A549 (cell line): ENCODE measurements around the gene LAMA1. TPM values are rescaled to one million over a fixed set of nuclear protein-coding genes. Genes with fewer than 3 reads are reported as not detected.

ENCODE experiments used
- ATAC-seq, 2 experiments: fragments of 200-7000 bp in 1 of 2; fragments of >200 bp in 1 of 2; cut with Nextera tagmentation in 1 of 2; cut with Tn5 transposase in 1 of 2; 3 replicates each; pipeline versions ENCODE4 v1.8.0 to v1.9.1; 2018 to 2020; ENCODE audit warnings: mild to moderate bottlenecking in 1 of 2, moderate library complexity in 1 of 2
- CTCF ChIA-PET: fragments of 300-600 bp; sonication (Branson Sonifier 250); formaldehyde crosslinking; extraction: SDS; loops from one replicate; lab custom pipeline; 2021; ENCODE audit warnings: antibody characterized with exemption, inconsistent platforms; lab: Yijun Ruan, JAX
- POLR2A ChIA-PET: fragments of 350-600 bp; formaldehyde crosslinking; extraction: SDS; loops from one replicate; lab custom pipeline; 2021; ENCODE audit warnings: antibody characterized with exemption, inconsistent platforms; lab: Yijun Ruan, JAX
- DNase-seq, 2 experiments: peaks; one replicate each; pipeline versions ENCODE4 v3.0.0 to v3.0.0-alpha.2; 2011 to 2016; ENCODE audit warnings: low read depth in 1 of 2, low spot score in 1 of 2
- FAIRE-seq: peaks from 2 replicates; lab custom pipeline; 2011; peaks lifted over from hg19 to GRCh38; lab: Jason Lieb, UNC
- H3K27ac ChIP-seq, 2 experiments: fragments of >200 bp; sonication (Bioruptor Twin); formaldehyde crosslinking; 3 replicates each; pipeline ENCODE4 v1.5.1; 2016 to 2017
- H3K4me1 ChIP-seq: fragments of >200 bp; sonication (Bioruptor Twin); formaldehyde crosslinking; 3 replicates; pipeline ENCODE4 v1.6.1; 2016
- H3K4me2 ChIP-seq: fragments of >200 bp; sonication (Bioruptor Twin); formaldehyde crosslinking; 3 replicates; pipeline ENCODE4 v1.6.1; 2016
- H3K4me3 ChIP-seq: fragments of >200 bp; sonication (Bioruptor Twin); formaldehyde crosslinking; 3 replicates; pipeline ENCODE4 v1.5.1; 2016
- H3K9me3 ChIP-seq: fragments of >200 bp; sonication (Bioruptor Twin); formaldehyde crosslinking; 3 replicates; pipeline ENCODE4 v1.6.1; 2016
- BCL3 ChIP-seq: fragments of >200 bp; sonication (Bioruptor Twin); formaldehyde crosslinking; IDR thresholded peaks from 3 replicates; pipeline ENCODE4 v1.6.1; 2016
- BHLHE40 ChIP-seq: IDR thresholded peaks from 2 replicates; pipeline ENCODE4 v1.6.1; 2012; ENCODE audit warnings: low read depth, low read length, inconsistent platforms
- CBX8 ChIP-seq: fragments of 200-600 bp; sonication (generic); IDR thresholded peaks from 2 replicates; pipeline ENCODE4 v1.6.1; 2016
- CHD4 ChIP-seq: fragments of 200-600 bp; sonication (generic); IDR thresholded peaks from 2 replicates; pipeline ENCODE4 v1.6.1; 2016; ENCODE audit warnings: antibody characterized with exemption, mild to moderate bottlenecking, borderline replicate concordance
- EHMT2 ChIP-seq: fragments of 200-600 bp; sonication (generic); IDR thresholded peaks from 2 replicates; pipeline ENCODE4 v1.6.1; 2016; ENCODE audit warnings: antibody characterized with exemption, low read depth, mild to moderate bottlenecking, moderate library complexity
- ELK1 ChIP-seq: fragments of 150-350 bp; IDR thresholded peaks from 2 replicates; pipeline ENCODE4 v1.6.1; 2014; ENCODE audit warnings: low read depth, mild to moderate bottlenecking, low read length
- EP300 ChIP-seq, 2 experiments: fragments of >200 bp; sonication (Bioruptor Twin); formaldehyde crosslinking; IDR thresholded peaks; 2 replicates in 1 of 2; 3 replicates in 1 of 2; pipeline ENCODE4 v1.6.1; 2016 to 2017
- FOSB ChIP-seq: fragments of 250-450 bp; sonication (Bioruptor Pico); IDR thresholded peaks from 2 replicates; pipeline ENCODE4 v1.5.0; 2020; ENCODE audit warnings: mild to moderate bottlenecking, moderate library complexity
- FOSL2 ChIP-seq, 2 experiments: fragments of 450-650 bp in 1 of 2; fragments of >200 bp in 1 of 2; sonication (Bioruptor Twin) in 1 of 2; formaldehyde crosslinking; IDR thresholded peaks; 2 replicates each; pipeline versions ENCODE4 v1.5.0 to v1.6.1; 2016 to 2020; ENCODE audit warnings: mild to moderate bottlenecking in 1 of 2, moderate library complexity in 1 of 2
- HES2 ChIP-seq: fragments of >200 bp; sonication (Bioruptor Twin); formaldehyde crosslinking; IDR thresholded peaks from 2 replicates; pipeline ENCODE4 v1.6.1; 2016
- JUN ChIP-seq, 2 experiments: fragments of >200 bp; sonication (Bioruptor Twin); formaldehyde crosslinking; IDR thresholded peaks; 2 replicates in 1 of 2; 3 replicates in 1 of 2; pipeline ENCODE4 v1.6.1; 2016 to 2017
- KDM1A ChIP-seq: fragments of 200-600 bp; sonication (generic); IDR thresholded peaks from 2 replicates; pipeline ENCODE4 v1.6.1; 2016; ENCODE audit warnings: low read depth, mild to moderate bottlenecking
- MAZ ChIP-seq: fragments of 150-350 bp; IDR thresholded peaks from 2 replicates; pipeline ENCODE4 v1.6.1; 2014; ENCODE audit warnings: antibody characterized with exemption, low read depth, low read length, borderline replicate concordance
- MYC ChIP-seq: IDR thresholded peaks from 2 replicates; pipeline ENCODE4 v1.6.1; 2012; ENCODE audit warnings: mild to moderate bottlenecking, inconsistent platforms, low read length, improper control_type of control experiment, borderline replicate concordance
- PBX3 ChIP-seq: IDR thresholded peaks from 2 replicates; pipeline ENCODE4 v1.6.1; 2012
- RARB ChIP-seq: fragments of 250-450 bp; sonication (Bioruptor Pico); IDR thresholded peaks from 2 replicates; pipeline ENCODE4 v1.8.0; 2021; ENCODE audit warnings: mild to moderate bottlenecking, moderate library complexity
- RCOR1 ChIP-seq: fragments of 150-350 bp; IDR thresholded peaks from 2 replicates; pipeline ENCODE4 v1.6.1; 2014; ENCODE audit warnings: antibody characterized with exemption, low read length, low read depth
- REST ChIP-seq: fragments of 200-600 bp; sonication (generic); IDR thresholded peaks from 2 replicates; pipeline ENCODE4 v1.6.1; 2016; ENCODE audit warnings: antibody characterized with exemption, mild to moderate bottlenecking, moderate library complexity
- SMC3 ChIP-seq: fragments of >200 bp; sonication (Bioruptor Twin); formaldehyde crosslinking; IDR thresholded peaks from 3 replicates; pipeline ENCODE4 v1.6.1; 2018; ENCODE audit warnings: inconsistent platforms
- TP53 ChIP-seq: fragments of 250-450 bp; sonication (Bioruptor Pico); IDR thresholded peaks from 2 replicates; pipeline ENCODE4 v1.5.0; 2021; ENCODE audit warnings: mild to moderate bottlenecking, moderate library complexity
- WGBS: methylation state at CpG from one replicate; pipeline ENCODE4 v1.1.6; 2017; ENCODE audit errors: missing lambda C conversion rate; 5-methylcytosine and 5-hydroxymethylcytosine counted together
- polyA plus RNA-seq, 4 experiments: library from polyadenylated mRNA; depleted of rRNA in 3 of 4; stranded (reverse); fragments of >200 nt; fragmentation: RNase III in 1 of 4; extraction: RNeasy Plus Mini Kit Qiagen cat#74134 plus additional on column Dnase treatment in 1 of 4; gene quantifications; 2 replicates in 3 of 4; 3 replicates in 1 of 4; pipeline ENCODE4 v1.2.3, GENCODE V29; 2011 to 2017

LAMA1 gene
- polyA plus RNA-seq, 2 of the 4 experiments (the other 2 are of a cell fraction) = 0.05 to 0.06 TPM

- no peak for TF ChIP-seq FOSB (CRISPR knock-in tag)
- TF ChIP-seq, all 56 proteins: peak for 0
Measured at GRCh38 chr18:7025194-7025593, 92.4 kb downstream of the LAMA1 start (continued).

GRCh38 chr18:7023581-7023980 lies 94.0 kb downstream of the LAMA1 start:
- DNase-seq (no peak), ATAC-seq (no peak), FAIRE-seq (no peak)
- CTCF ChIA-PET = interaction anchor here (0.7 to 5.1 kb wide), 3 partner anchors 83 to 119 kb away, joined by 4 to 40 read pairs (median 4); no protein-coding TSS in a partner anchor
- TF ChIP-seq PBX3 (no peak), CBX8 (no peak), MYC (no peak), TP53 (CRISPR knock-in tag) (no peak), BCL3 (no peak), REST (no peak), MAZ (no peak), RARB (no peak), ELK1 (no peak), CHD4 (no peak), EP300 (IDR thresholded peaks at IDR 0.05) (no peak), SMC3 (no peak), KDM1A (no peak), EHMT2 (no peak), HES2 (no peak), JUN (IDR thresholded peaks at IDR 0.05) (no peak)
- H3K9me3 ChIP-seq = no peaks in the 10 kb centered on the region
- peaks cover 4% of the 10 kb centered on the region; the same call in 1 of the 3 replicates for H3K4me1 ChIP-seq
- H3K4me2 ChIP-seq = no peak overlapping the region
- WGBS = 58% methylated on average over 5 of the region's 7 CpGs
- no peak overlapping the region for H3K4me3 ChIP-seq
- POLR2A ChIA-PET = no interaction called here
- no peak overlapping the region for H3K27ac ChIP-seq

- peaks cover 4% of the 10 kb centered on the region; the same call in 1 of the 3 replicates for H3K4me1 ChIP-seq
- no peak for TF ChIP-seq BHLHE40
- TF ChIP-seq FOSL2 (IDR thresholded peaks at IDR 0.05) = no peak
- no peak for TF ChIP-seq FOSL2 (CRISPR knock-in tag; IDR thresholded peaks at IDR 0.05)
- TF ChIP-seq TP53 (CRISPR knock-in tag) = no peak
- no peak for TF ChIP-seq RCOR1
- ATAC-seq (no peak), DNase-seq (no peak), FAIRE-seq (no peak)
- no peak overlapping the region for H3K27ac ChIP-seq
- no peak overlapping the region for H3K4me2 ChIP-seq
- no peak overlapping the region for H3K4me3 ChIP-seq
- WGBS = 79% methylated on average over 12 of the region's 19 CpGs
- POLR2A ChIA-PET = no interaction called here
- no peaks in the 10 kb centered on the region for H3K9me3 ChIP-seq
- CTCF ChIA-PET = interaction anchor here (0.7 to 5.1 kb wide), 10 partner anchors 7 to 482 kb away, joined by 3 to 40 read pairs (median 6); no protein-coding TSS in a partner anchor
Measured at GRCh38 chr18:7023063-7023580, 94.5 kb downstream of the LAMA1 start.
